ENCODE results near the gene GDF7.
A peak's percentile ranks its signal among the peaks of the same experiment; 100 is the strongest.

The GDF7 gene

DNA sequence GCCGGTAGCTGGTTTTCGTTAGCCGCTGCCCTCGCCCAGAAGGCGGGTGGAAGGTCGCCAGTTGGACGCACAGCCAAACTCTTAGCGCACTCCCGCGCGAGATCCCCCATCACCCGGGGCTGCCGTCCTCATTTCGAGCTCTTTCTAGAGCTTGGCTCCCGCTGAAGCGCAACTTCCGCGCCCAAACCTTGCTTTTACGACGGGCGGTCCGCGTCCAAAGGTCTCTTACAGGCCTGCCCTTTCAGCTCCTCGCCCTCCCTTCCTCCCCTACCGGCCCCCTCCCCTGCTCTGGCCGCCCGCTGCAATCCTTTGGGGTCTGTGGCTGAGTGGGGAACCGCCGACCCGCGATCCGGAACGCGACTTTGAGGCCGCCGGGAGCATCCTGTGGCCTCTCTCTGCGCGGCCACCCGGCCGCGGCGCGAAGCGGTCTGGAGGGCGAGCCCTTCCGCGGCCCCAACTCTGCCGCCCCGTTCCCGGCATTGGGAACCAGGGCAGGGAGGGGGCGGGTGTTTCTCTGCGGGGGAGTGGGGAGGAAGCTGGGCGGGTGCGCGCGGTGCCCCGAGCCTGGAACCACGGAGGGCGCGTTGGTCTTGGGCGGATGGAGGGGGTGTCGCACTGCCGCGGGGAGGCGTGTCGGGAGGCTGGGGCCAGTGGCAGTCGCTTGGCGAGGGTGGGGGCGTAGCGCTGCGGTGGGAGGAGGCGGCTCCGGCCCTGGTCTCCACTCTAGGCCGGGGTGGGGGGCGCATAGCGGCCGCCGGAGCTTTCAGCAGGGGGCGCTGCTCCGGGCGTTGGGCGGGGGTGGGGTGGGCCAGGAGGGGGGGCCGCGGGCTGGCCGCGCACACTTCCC lies at the start of gene GDF7:
Gene GDF7 (plus strand): TSS at position 841 of the 847 bp plus-strand sequence. CDS start 96 bp downstream, outside the sequence.
- TF ChIP-seq, protein P1, sequence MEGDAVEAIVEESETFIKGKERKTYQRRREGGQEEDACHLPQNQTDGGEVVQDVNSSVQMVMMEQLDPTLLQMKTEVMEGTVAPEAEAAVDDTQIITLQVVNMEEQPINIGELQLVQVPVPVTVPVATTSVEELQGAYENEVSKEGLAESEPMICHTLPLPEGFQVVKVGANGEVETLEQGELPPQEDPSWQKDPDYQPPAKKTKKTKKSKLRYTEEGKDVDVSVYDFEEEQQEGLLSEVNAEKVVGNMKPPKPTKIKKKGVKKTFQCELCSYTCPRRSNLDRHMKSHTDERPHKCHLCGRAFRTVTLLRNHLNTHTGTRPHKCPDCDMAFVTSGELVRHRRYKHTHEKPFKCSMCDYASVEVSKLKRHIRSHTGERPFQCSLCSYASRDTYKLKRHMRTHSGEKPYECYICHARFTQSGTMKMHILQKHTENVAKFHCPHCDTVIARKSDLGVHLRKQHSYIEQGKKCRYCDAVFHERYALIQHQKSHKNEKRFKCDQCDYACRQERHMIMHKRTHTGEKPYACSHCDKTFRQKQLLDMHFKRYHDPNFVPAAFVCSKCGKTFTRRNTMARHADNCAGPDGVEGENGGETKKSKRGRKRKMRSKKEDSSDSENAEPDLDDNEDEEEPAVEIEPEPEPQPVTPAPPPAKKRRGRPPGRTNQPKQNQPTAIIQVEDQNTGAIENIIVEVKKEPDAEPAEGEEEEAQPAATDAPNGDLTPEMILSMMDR (IDR thresholded peaks at IDR 0.05): 0 out of 2 replicates have a peak, but pooled peaks have one; percentile 10

DNA sequence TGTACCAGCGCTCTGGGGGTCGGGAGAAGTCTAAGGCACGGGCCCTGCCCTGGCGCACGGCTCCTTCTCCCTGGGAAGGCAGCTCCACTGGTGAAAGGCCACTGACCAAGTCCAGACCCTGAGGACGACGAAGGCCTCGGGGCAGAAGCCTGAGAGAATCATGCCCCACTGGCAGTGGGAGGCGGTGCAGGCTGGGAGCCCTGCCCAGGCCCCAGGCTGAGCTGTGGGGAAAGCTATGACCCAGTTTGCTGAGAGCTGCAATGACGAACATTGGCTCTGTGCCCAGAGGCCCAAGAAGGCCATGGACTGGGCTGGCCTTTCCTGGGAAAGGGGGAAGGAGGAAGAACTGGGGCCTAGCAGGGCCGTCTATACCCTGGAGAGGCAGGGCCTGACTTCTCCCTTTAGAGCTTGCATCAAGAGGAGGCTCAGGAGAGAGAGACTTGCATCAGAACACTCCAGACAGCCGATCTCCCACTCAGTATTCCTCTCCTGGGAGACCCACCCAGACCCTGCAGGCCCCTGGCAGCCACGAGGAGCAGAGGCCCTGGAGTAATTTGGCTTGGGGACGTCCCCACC lies 49.0 kb upstream of the GDF7 start:
- TF ChIP-seq, protein P1 (IDR thresholded peaks at IDR 0.05): peak; percentile 18; the same call in 1 of the 2 replicates

DNA sequence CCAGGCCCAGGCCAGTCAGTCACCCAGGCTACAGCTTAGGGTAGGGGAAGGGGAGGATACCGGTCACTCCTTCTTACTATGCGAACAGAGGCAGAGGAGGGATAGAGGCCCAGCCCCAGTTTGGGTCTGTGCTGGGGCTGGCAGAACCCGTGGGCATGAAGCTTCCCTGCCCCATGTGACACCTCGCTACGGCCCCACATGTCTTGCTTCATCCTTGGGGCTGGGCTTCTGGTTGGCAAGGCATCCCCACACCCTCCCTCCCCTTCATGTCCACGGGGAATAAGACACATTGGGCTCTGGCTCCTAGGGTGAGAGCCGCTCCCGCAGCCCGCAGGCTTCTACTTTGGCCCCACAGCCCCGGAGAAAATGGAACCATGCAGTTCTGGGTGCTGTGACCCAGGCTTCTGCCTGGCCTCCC lies 48.5 kb upstream of the GDF7 start:
- TF ChIP-seq, protein P1 (IDR thresholded peaks at IDR 0.05): no peak

DNA sequence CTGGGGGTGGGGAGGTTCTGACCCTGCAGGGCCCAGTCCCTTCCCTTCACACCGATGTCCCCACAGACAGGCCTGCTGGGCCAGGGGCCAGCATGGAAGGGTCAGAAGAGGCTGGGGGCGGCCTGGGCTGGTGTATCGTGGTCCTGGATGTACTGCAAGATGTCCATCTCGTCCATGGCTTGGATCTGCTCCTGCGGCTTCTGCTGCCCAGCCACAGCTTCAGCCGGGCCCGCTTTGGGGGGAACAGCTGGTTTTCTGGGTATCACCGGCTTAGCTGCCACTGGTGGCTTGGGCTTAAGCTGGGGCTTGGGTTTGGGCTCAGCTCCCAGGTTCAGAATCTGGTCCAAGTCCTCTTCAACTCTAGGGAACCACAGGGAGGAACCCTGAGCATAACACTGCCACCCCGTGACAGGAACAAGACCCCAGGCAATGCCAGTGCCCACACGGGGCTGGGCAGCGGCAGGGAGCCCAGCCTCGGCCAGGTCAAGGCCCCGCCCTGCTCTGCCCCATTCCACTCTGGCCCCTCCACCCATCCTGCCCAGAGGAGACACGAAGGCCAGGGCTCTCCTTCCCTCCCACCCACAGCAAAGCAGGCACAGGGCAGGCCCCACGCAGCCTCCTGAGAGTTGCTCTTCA lies 47.9 kb upstream of the GDF7 start:
- TF ChIP-seq, protein P1 (IDR thresholded peaks at IDR 0.05): no peak

DNA sequence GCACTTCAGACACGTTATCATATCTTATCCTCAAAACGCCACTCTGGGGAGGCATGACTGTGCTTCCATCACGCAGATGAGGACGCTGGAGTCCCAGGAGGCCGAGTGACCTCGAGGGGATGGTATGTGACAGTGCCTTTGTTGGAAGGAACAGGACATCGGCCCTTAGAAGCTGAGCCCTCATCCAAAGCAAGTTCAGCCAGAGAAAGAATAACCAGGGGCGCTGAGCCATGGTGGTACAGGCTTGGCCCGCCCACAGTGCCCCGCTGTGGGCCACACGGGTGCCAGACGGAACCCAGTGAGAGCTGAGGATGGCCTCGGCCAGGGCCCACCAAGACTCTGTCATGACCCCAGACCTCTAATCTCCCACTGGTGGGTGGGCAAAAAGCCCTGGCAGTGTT lies 47.3 kb upstream of the GDF7 start:
- TF ChIP-seq, protein P1 (IDR thresholded peaks at IDR 0.05): no peak

DNA sequence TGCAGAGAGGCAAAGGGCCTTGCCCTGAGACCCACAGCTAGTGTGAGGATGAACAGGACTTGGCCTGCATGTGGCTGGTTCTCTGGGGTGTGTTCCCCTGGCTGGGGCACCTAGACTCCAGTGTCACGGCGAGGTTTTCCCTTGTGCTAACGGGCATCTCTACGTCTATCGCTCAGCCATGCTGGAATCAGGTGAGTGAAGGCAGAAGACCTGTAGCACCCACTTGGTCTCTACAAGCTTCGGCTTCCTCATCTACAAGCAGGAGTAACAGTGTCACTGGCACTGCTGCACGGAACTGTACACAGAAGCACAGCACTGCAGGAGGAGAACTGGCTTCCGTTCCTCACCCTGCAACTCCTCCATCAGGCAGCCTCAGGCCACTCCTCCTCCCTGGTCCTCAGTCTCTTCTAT lies 46.7 kb upstream of the GDF7 start:
- TF ChIP-seq, protein P1 (IDR thresholded peaks at IDR 0.05): no peak

DNA sequence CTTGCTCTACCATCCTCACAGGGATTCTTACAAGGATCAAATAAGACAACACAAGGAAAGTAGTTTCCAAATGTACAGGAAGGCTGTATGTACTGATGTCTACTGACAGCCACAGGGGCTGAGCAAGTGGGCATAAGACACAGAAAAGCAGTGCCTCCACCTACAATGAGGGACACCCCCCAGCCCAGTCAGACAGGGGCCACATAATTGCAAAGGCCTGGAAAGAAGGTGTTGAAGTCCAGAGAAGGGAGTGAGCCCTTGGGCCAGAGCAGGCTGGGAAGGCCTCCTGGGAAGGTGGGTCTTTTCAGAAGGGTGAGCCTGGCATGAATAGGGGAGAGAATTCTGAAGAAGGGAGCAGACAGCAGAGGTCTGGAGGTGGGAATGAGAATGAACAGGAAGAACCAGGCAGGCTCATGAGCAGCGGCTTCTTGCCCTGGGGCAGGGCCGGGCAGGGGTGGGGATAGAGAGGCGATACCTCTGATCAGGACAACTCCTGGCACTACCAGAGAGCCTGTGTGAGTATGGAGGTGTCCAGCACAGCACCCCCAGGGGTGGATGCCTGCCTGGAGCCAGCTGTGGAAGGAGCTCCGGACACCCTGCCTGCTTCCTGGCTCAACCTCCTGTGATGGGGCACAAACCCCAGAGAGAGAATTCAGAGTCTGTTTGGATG lies 46.1 kb upstream of the GDF7 start:
- TF ChIP-seq, protein P1 (IDR thresholded peaks at IDR 0.05): no peak

Measured in LNCAP (cell line).